T-helper 22 cell (primary cell): ENCODE measurements around the gene CECR2.
"Not testable (repeated sequence)": the region's sequence is repeated elsewhere in the genome, so short reads cannot be mapped to it uniquely, and the experiment has no call there.

Experiments
- DNase-seq: peaks from one replicate; pipeline ENCODE4 v3.0.0-alpha.2; 2020; ENCODE audit warnings: low read depth

CECR2 gene

GRCh38 chr22:17402293-17402692 is 33.0 kb downstream of the CECR2 start:
- no peak for DNase-seq

GRCh38 chr22:17403906-17404305 is 34.6 kb downstream of the CECR2 start:
- DNase-seq = no peak

- no peak for DNase-seq
Measured at GRCh38 chr22:17407643-17408042, 38.4 kb downstream of the CECR2 start.

- no peak for DNase-seq
Measured at GRCh38 chr22:17410576-17410975, 41.3 kb downstream of the CECR2 start.

- no peak for DNase-seq
Measured at GRCh38 chr22:17411213-17411612, 42.0 kb downstream of the CECR2 start.

GRCh38 chr22:17412232-17412631 is 43.0 kb downstream of the CECR2 start:
- DNase-seq = no peak

GRCh38 chr22:17418890-17419324 is 49.6 kb downstream of the CECR2 start:
- no peak for DNase-seq

GRCh38 chr22:17419348-17419747 is 50.1 kb downstream of the CECR2 start:
- DNase-seq = no peak

- no peak for DNase-seq
Measured at GRCh38 chr22:17422736-17423343, 53.6 kb downstream of the CECR2 start.

GRCh38 chr22:17423616-17424015 is 54.4 kb downstream of the CECR2 start:
- DNase-seq = no peak

GRCh38 chr22:17427528-17427927 is 58.3 kb downstream of the CECR2 start:
- DNase-seq = not testable (repeated sequence)

- no peak for DNase-seq
Measured at GRCh38 chr22:17429516-17429915, 60.3 kb downstream of the CECR2 start.

GRCh38 chr22:17430412-17430811 is 61.2 kb downstream of the CECR2 start:
- no peak for DNase-seq

GRCh38 chr22:17431179-17431578 is 61.9 kb downstream of the CECR2 start:
- no peak for DNase-seq

- DNase-seq = no peak
Measured at GRCh38 chr22:17434856-17435255, 65.6 kb downstream of the CECR2 start.

GRCh38 chr22:17435375-17435774 is 66.1 kb downstream of the CECR2 start:
- DNase-seq = no peak

GRCh38 chr22:17436382-17436980 is 67.2 kb downstream of the CECR2 start:
- DNase-seq = no peak

- no peak for DNase-seq
Measured at GRCh38 chr22:17436981-17437412, 67.7 kb downstream of the CECR2 start.

- DNase-seq = no peak
Measured at GRCh38 chr22:17438026-17438425, 68.8 kb downstream of the CECR2 start.

- no peak for DNase-seq
Measured at GRCh38 chr22:17441326-17441725, 72.1 kb downstream of the CECR2 start.

GRCh38 chr22:17443405-17444203 is 74.3 kb downstream of the CECR2 start:
- no peak for DNase-seq

- DNase-seq = no peak
Measured at GRCh38 chr22:17444204-17444504, 74.9 kb downstream of the CECR2 start.

- DNase-seq = no peak
Measured at GRCh38 chr22:17446698-17447097, 77.4 kb downstream of the CECR2 start.
